Hepatocyte (in vitro differentiated cells): ENCODE results near the gene EEF1AKMT1. TPM values are rescaled to one million over a fixed set of nuclear protein-coding genes. Genes with fewer than 3 reads are reported as not detected.

Experiments
- DNase-seq: peaks from one replicate; pipeline ENCODE4 v3.0.0-alpha.2; 2016; ENCODE audit warnings: low spot score
- H2AFZ ChIP-seq: fragments of 200-600 bp; sonication (generic); 2 replicates; pipeline ENCODE4 v1.6.0; 2016; ENCODE audit warnings: antibody characterized with exemption, mild to moderate bottlenecking
- H3K27ac ChIP-seq: fragments of 200-600 bp; sonication (generic); 2 replicates; pipeline ENCODE4 v1.5.1; 2016; ENCODE audit warnings: mild to moderate bottlenecking
- H3K27me3 ChIP-seq: fragments of 200-600 bp; sonication (generic); 2 replicates; pipeline ENCODE4 v1.6.1; 2016
- H3K36me3 ChIP-seq: fragments of 200-600 bp; sonication (generic); replicated peaks from 2 replicates; pipeline ENCODE4 v1.5.1; 2016; ENCODE audit warnings: low read depth; ENCODE audit not compliant: insufficient read depth
- H3K4me1 ChIP-seq: fragments of 200-600 bp; sonication (generic); 2 replicates; pipeline ENCODE4 v1.5.1; 2016; ENCODE audit warnings: mild to moderate bottlenecking, moderate library complexity; ENCODE audit not compliant: insufficient read depth
- H3K4me2 ChIP-seq: fragments of 200-600 bp; sonication (generic); 2 replicates; pipeline ENCODE4 v1.6.0; 2016
- H3K4me3 ChIP-seq: fragments of 200-600 bp; sonication (generic); 2 replicates; pipeline ENCODE4 v1.5.1; 2016; ENCODE audit warnings: mild to moderate bottlenecking
- H3K79me2 ChIP-seq: fragments of 200-600 bp; sonication (generic); 2 replicates; pipeline ENCODE4 v1.6.0; 2017; ENCODE audit warnings: mild to moderate bottlenecking
- H3K9me2 ChIP-seq: fragments of 200-600 bp; sonication (generic); replicated peaks from 2 replicates; pipeline ENCODE4 v1.6.0; 2017; ENCODE audit warnings: mild to moderate bottlenecking; ENCODE audit not compliant: insufficient read depth
- H3K9me3 ChIP-seq: fragments of 200-600 bp; sonication (generic); 2 replicates; pipeline ENCODE4 v1.5.1; 2016; ENCODE audit warnings: low read depth, mild to moderate bottlenecking
- H4K20me1 ChIP-seq: fragments of 200-600 bp; sonication (generic); 2 replicates; pipeline ENCODE4 v1.6.0; 2016; ENCODE audit warnings: mild to moderate bottlenecking; ENCODE audit not compliant: insufficient read depth, poor library complexity, severe bottlenecking
- CTCF ChIP-seq: fragments of 200-600 bp; sonication (generic); IDR thresholded peaks from 2 replicates; pipeline ENCODE4 v1.5.1; 2016; ENCODE audit warnings: antibody characterized with exemption, mild to moderate bottlenecking; ENCODE audit not compliant: poor library complexity
- EZH2 ChIP-seq: fragments of 200-600 bp; sonication (generic); IDR thresholded peaks from 2 replicates; pipeline ENCODE4 v1.6.1; 2016; ENCODE audit warnings: antibody characterized with exemption, mild to moderate bottlenecking, borderline replicate concordance
- EZH2phosphoT487 ChIP-seq: fragments of 200-600 bp; sonication (generic); IDR thresholded peaks from one replicate; pipeline ENCODE4 v1.6.1; 2018; ENCODE audit warnings: antibody characterized with exemption, mild to moderate bottlenecking, low read depth, moderate library complexity; ENCODE audit not compliant: unreplicated experiment, severe bottlenecking
- WGBS: methylation state at CpG from one replicate; pipeline ENCODE4 v1.1.6; 2016; ENCODE audit warnings: low lambda C conversion rate; ENCODE audit errors: missing lambda C conversion rate; 5-methylcytosine and 5-hydroxymethylcytosine counted together
- polyA plus RNA-seq: library from polyadenylated mRNA; unstranded; fragments of >200 nt; fragmentation: Nextera tagmentation; extraction: Ambion mirVana; gene quantifications from 2 replicates; pipeline ENCODE4 v1.2.1, GENCODE V29; 2016
- total RNA-seq: library from RNA; depleted of rRNA; stranded (reverse); fragments of >200 nt; gene quantifications from 2 replicates; pipeline ENCODE4 v1.2.3, GENCODE V29; 2014

Gene EEF1AKMT1, protein sequence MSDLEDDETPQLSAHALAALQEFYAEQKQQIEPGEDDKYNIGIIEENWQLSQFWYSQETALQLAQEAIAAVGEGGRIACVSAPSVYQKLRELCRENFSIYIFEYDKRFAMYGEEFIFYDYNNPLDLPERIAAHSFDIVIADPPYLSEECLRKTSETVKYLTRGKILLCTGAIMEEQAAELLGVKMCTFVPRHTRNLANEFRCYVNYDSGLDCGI
- 9.2 TPM in 2 replicates for total RNA-seq
- 13.6 and 21.1 TPM in 2 replicates for polyA plus RNA-seq

DNA sequence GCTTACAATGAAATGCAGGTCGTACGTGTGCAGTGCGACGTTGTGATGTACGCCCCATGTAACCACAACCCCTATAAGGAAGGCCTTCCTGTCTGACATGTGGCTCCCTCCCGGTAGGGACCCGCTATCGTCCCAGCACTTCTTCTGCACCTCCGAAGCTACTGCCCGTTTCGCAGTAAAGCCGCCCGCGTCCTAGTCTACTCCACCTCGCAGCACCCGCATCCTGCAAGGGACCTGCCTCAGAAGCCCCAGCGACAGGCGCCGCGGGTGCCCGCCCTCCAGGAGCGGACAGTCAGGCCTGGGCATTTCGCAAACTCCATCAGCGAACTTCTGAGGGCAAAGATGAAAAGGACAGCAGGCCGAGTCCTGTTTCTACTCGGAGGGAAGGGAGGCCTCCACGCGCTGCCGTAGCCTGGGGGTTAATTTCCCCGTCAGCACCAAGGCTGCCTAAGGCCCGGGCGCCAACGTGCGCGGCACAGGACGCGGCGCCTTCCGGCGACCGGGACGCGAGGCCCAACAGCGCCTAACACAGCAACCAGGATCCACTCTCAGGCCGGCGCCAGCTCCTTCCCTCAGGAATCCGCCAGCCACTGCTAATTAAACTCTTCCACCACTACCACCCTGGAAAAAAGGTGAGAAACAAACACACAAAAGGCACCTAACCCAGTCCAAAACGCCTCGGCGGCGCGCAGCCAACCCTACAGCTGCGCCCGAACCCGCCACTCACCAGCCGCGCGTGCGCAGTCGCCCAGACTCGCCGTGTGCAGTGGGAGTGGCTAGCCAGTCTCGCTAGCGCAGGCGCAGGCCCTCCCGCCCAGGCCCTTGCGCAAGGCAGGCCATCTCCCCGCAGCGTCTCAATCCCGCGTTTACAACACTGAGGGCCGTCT lies at the start of gene EEF1AKMT1:
TSS of gene EEF1AKMT1 (minus strand) at position 768 of the 887 bp plus-strand sequence. CDS start 16,363 bp downstream, outside the sequence.
- peak within 1 kb of the TSS; percentile 96 for H3K27ac ChIP-seq
- H4K20me1 ChIP-seq: no peaks in the 10 kb centered on the region
- H3K4me3 ChIP-seq: peak within 1 kb of the TSS; percentile 47
- peak within 1 kb of the TSS; percentile 87 for H3K4me2 ChIP-seq
- WGBS: 1% methylated on average over 72 of the region's 72 CpGs
- peak; percentile 97 for DNase-seq
- peak within 1 kb of the TSS; percentile 97 for H2AFZ ChIP-seq
- no peaks in the 10 kb centered on the region for H3K27me3 ChIP-seq
- TF ChIP-seq EZH2phosphoT487 (no peak), EZH2 (no peak), CTCF (no peak)
- peaks cover 16% of the 10 kb centered on the region for H3K79me2 ChIP-seq
- H3K9me2 ChIP-seq: no peaks in the 10 kb centered on the region
- H3K36me3 ChIP-seq: no peaks in the 10 kb centered on the region
- H3K4me1 ChIP-seq: no peaks in the 10 kb centered on the region
- H3K9me3 ChIP-seq: peaks cover 13% of the 10 kb centered on the region

GRCh38 chr13:20823071-20823470 lies 49.3 kb upstream of the EEF1AKMT1 start:
- Histone ChIP-seq H3K27me3 (no peaks in the 10 kb centered on the region), H3K4me3 (no peak overlapping the region), H3K9me2 (no peaks in the 10 kb centered on the region), H3K79me2 (no peaks in the 10 kb centered on the region), H3K27ac (no peak overlapping the region), H3K4me1 (no peaks in the 10 kb centered on the region), H3K9me3 (no peaks in the 10 kb centered on the region), H2AFZ (no peak overlapping the region), H3K36me3 (no peaks in the 10 kb centered on the region), H3K4me2 (no peak overlapping the region), H4K20me1 (no peaks in the 10 kb centered on the region)
- DNase-seq: no peak
- no peak for TF ChIP-seq EZH2phosphoT487
- no peak for TF ChIP-seq EZH2
- no peak for TF ChIP-seq CTCF
- 100% methylated on average over 1 of the region's 1 CpG for WGBS

GRCh38 chr13:20822406-20822805 lies 48.6 kb upstream of the EEF1AKMT1 start:
- no peaks in the 10 kb centered on the region for H3K36me3 ChIP-seq
- H3K4me2 ChIP-seq: no peak overlapping the region
- H3K9me3 ChIP-seq: no peaks in the 10 kb centered on the region
- no peak overlapping the region for H3K27ac ChIP-seq
- WGBS: 92% methylated on average over 1 of the region's 1 CpG
- no peak overlapping the region for H3K4me3 ChIP-seq
- H3K9me2 ChIP-seq: no peaks in the 10 kb centered on the region
- H3K79me2 ChIP-seq: no peaks in the 10 kb centered on the region
- H2AFZ ChIP-seq: no peak overlapping the region
- TF ChIP-seq EZH2 (no peak), CTCF (no peak), EZH2phosphoT487 (no peak)
- no peaks in the 10 kb centered on the region for H3K27me3 ChIP-seq
- H4K20me1 ChIP-seq: no peaks in the 10 kb centered on the region
- no peaks in the 10 kb centered on the region for H3K4me1 ChIP-seq
- no peak for DNase-seq
